HG03095 (cell line): ENCODE data around the gene IL25.

Source experiments
- ATAC-seq: cut with Tn5 transposase; IDR thresholded peaks from one replicate; pipeline ENCODE4 v1.9.1; 2021; ENCODE audit warnings: moderate library complexity; ENCODE audit not compliant: unreplicated experiment

The IL25 gene

DNA sequence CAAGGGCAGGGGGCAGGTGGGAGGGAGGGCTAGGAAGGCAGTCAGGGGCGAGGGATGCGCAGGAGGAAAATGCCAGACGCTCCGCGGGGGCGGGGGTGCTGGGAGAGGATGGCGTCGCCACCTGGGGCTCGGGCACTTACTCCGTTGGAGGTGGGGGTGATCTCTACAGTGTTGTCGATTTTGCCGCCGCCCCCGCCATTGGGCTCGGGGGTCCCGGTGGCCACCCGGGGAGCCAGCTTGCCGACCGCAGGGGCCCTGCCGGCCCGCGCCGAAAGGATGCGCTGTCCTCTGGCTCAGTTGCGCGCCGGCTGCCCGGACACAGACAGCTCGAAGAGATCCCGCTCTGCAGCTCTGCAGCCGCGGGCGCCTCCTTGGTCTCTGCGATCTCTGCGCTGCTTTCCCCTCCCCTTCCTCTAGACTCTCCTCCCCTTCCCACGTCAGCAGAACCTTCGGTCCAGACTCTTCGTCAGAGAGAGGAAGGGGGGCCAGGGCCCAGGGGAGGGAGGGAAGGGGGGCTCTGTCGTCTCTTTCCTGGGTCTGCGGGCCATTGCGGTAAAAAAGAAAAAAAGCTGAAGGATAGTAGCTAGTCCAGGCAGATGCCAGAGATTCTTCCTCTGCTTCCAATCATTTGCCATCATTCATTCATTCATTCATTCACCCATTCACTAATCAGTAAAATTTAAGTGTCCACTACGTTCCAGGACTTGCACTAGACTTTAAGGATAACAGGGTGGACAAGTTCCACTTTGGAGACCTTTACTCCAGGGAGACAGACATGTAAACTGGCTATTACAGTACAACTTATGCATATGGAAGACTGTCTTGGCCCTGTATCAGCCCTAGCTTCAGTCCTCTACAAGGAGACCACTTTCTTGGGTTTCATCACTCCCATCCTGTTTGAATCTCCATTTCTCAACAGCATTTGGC is 19.8 kb upstream of the IL25 start, which contains the start of gene SLC22A17:
TSS of gene SLC22A17 (minus strand) at position 382 of the 927 bp plus-strand sequence.
- no peak for ATAC-seq

DNA sequence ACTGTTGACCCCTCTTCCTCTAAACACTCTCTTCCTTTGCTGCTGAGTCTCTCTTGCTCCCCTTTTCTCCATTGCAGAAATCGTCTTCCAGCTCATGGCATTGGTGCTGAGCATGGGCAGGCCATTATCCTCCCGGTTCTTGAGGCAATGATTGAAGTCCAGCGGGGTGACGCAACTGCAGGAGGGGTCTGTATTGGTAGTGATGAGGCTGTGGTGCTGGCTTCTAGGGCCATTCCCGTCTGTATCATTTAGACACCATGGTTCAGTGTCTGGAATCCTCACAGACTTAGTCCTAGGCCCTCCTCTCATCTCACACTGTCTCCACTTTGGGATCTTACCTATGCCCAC is 19.2 kb upstream of the IL25 start:
- no peak for ATAC-seq

DNA sequence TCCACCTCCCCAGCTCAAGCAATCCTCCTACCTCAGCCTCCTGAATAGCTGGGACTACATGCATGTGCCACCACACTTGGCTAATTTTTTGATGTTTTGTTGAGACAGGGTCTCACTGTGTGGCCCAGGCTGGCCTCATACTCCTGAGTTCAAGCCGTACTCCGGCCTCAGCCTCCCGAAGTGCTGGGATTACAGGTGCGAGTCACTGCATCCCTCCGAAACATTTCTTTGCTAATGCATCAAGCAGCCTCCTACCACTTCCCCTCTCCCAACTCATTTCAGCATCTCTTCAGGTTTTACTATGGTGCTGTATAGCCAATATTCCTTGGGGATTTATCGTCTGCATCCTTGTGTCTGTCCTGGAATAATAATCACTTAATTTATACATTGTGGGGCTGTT is 17.6 kb upstream of the IL25 start:
- ATAC-seq: no peak

DNA sequence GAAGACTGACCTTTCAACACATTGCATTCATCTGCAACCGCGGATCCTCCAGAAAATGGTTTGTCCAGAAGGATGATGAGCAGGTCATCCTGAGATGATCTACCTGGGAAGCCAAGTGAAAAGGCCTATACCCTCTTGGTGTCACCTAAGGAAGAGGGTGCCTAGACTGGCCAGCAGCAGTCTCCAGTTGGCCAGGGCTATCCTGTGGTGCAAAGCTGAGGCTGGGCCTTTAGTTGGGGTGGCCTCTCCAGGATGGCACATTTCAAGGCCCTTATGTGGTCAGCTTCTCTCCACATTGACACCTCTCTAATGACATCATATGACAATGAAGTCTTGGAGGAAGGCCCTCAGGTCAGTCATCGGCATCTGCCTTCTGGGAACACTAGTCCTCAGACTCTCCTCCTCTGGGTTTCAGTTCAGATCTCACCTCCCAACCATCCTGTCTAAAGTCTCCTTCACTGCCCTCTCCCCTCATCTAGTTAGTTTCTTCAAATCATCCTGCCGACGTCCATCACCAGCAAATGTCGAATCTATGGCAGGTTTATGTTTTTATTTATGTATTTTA is 16.7 kb upstream of the IL25 start:
- no peak for ATAC-seq

DNA sequence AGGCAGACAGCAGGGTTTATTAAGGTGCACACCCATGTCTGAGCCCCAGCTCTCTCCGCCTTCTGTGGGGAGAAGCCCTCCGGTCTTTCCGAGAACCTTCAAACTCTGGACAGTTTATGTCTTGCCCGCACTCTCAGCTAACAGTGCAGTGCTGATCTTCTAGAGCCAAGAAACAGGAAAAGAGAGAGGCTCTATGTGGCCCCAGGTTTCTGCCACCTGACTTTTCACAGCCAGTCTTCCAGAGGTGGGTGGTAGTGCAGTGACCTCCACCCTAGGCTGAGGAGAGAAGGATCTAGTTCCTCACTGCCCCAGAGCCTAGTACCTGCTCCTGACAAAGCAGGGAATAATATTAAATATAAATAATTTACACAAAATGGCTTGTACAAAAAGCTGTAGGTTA is 15.9 kb upstream of the IL25 start:
- ATAC-seq: no peak

DNA sequence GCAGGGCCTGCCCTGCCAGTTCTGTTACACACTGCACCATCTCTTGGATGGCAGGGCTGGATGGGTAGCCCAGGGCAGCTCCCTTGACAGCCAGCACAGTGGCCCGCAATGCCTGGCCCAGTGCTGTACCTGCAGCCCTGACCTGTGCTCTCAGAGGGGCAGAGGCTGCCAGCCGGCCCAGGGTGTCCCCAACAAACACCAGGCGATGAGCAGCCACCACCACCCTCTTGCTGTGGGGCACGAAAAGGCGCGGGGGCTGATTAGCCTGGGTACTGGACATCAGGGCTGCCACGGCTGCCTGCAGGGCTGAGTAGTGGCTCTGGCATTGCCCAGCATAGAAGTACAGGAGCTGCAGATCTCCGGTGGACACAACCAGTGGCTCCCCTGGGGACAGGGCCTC is 15.3 kb upstream of the IL25 start:
- ATAC-seq: no peak

DNA sequence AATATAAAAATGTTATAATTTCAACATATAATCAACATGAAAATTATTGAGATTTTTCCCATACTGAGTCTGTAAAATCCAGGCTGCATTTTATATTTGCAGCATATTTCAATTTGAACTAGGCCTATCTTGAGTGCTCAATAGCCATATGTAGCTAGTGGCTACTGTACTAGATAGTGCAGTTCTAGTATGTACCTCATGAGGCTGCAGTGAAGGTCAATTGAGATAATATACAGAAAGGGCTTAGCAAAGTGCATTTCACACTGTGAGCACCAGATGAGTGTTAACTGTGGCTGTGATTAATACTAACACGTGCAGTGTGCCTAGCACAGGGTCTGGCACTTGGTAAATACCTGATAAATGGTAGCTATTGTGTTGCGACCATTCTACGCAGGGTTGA is 14.6 kb upstream of the IL25 start:
- no peak for ATAC-seq

DNA sequence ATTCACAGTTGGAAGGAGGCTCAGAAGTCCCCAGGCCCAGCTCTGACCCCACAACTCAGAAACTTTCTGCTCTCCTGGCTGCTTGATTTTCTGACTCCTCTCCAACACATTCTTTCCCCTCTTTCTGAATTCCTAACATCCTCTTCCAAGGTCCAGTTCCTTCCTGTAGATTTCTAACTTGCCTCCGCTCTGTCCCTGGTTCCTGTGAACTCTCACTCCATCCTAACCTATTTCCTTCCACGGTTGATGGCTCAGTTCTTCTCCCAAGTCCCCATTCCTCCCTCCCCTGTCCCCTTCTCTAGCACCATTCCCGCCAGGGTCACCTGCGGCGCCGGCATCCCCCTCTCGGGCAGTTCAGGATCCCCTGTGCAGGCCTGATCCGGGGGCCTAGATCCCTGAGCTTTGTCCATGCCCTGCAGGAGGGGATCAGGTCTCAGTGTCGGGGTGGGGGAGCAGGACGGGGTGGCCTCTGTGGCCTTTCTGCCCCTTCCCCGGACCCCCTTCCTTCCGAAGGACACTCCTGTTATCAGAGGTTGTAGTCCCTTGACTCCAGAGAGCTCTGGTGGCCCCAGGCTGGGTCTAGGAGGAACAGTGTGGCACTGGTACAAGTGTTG is 13.9 kb upstream of the IL25 start:
- no peak for ATAC-seq

DNA sequence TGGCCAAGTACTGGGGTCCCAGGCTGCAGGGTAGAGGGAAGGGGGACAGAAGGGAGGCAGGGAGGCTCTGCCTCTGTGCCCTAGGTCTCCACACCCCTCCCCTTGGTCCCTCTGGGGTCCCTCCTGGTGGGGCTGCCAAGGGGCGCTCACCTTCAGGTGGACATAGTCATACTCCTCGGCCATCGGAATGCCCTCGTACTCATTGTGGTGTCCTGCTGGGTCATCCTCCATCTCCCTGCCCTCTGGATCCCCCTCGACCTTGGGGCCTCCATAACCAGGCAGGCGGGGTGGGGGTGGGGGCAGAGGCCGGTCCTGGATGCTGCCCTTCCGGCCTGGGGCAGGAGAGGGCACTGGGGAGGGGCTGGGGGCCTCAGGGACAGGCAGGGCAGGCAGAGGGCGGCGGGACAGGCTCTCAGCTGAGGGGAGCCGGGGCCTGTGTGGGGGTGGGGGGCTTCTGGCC is 13.4 kb upstream of the IL25 start:
- no peak for ATAC-seq

DNA sequence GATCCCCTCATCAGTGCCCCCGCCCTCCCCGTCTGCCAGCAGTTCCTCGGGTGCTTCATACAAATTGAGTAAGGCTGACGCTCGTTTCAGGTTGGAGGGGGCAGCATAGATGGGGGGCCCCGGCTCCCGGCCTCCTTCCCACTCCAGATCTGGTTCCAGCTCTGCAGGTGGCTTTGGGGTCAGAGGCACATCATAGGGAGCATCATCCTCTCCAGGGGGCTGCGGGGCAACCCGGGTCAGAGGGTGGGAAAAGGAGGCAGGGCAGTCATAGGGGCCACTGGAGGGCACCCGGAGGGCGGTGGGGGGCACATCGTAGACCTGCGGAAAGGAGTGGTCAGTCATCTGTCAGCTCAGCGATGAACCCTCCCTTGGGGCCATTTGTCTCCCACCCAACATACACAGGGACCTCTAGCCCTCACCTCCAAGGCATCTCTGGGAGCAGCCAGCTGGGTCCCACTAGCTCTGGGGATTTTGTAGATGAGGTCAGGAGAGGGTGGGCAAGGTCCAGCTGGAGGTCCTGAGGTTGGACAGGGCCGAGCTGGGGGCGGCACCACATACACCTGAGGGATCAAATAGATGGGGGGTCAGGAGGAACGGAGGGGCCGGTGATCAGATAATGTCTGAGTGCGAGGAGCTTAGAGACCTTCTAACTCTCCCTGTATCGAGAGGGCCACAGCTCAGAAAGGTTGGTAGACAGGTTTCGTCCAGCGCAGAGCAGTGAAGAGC is 12.7 kb upstream of the IL25 start:
- no peak for ATAC-seq

DNA sequence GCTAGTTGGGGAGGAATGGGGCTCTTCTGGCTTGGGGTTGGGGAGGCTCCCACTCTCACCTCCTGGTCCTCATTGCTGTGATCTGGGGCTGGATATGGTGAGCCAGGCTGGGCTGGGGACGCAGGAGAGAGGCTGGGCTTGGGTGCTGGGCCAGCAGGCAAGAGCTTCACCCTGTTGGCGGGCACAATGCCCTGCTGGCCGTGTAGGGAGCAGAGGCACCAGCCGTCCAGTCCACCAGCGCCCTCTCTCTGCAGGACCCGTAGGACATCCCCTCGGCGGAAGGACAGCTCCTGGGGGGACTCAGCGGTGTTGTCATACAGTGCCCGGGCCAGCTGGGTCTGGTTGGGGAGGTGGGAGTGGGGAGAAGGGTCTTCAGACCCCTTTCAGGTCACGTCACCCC is 12.1 kb upstream of the IL25 start:
- ATAC-seq: no peak

DNA sequence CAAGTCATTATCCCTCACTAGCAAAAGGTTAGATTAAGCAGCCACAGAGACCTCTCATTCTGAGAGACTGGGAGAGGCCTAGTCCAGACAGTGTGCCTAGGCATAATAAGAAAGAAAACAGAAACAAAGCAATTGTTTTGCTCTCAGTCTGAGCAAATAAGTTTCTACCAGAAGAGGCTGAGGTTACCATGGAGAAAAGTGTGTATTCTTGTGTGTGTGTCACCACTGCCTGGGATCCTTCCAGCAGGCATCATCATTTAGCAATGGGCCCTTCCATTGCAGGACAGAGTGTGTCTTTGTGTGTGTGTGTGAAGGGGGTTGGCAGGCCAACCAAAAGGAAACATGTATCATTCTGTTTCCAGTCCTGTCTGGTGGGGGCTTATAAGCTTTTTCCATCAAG is 11.3 kb upstream of the IL25 start:
- no peak for ATAC-seq

DNA sequence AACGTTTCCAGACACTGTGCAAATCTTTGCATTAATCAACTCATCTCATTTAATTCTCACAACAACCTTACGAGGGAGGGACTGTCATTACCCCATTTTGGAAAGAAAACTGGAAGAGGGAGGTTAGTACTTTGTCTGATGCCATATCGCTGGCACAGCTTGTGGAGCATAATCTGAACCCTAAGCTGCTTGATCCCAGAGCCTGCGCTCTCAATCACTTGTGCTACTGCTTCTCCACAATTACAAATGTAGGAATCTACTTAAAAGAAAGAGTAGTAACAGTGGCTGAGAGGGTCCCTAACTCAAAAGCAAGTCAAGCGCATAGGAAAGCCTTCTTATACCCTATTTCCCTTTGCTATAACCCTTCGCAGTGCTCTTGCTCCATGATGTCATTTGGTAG is 10.8 kb upstream of the IL25 start:
- ATAC-seq: no peak

DNA sequence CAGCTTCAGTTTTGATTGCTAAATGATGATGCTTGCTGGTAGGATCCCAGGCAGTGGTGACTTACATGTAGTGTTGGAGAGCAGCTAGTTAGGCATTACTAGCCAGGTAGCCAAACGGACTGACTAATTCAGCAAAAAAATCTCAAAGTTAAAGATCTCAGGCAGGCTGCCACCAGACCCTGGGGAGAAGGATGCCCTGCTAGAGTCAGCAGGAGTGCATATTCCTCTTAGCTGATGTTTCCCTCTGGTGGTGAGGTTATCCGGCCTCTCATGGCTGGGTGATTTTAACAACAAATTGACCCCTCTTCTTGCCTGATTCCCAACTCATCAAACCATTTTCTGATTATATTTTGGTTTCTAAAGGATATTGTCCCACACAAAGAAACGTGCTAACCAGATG is 10.4 kb upstream of the IL25 start:
- ATAC-seq: no peak

DNA sequence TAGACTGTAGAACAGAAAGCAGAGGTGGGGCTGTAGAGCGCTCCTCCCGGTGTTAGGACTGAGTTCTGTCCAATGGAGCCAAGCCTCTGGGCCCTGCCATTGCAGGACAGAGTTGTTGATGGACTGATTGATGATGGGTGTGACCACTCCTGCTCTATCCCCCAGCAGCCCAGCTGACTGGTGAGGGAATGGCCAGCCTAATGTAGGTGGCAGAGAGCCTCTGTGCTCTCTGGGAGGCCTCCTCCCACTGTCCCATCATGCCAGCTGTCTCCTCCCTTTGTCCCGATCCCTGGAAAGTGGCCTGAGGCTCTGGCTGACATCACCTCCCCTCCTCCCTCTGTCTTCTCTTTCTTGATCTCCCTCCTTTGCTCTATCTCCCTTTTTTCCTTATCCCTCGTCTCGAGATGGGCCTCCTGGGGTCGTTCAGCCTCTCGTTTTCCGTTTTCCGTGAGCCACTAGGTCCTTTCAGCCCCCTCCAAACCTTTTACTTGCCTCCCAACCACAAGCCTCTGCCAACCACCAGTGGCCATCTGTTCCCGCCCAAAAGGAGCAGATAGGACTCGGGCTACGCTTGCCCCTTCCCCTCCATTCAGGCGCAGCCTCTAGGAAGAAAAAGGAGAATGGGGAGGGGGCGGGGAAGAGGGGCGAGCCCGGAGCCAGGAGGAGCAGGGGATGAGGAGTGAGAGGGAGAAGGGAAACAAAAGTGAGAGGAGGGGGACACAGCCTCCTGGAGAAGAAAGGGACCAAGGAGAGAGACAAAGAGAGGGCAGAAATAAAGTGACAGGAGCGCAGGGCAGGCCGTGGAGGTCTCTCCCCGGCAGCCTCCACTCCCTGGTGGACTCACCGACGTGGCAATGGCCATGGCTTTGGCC is 8.2 kb upstream of the IL25 start:
- ATAC-seq: no peak

DNA sequence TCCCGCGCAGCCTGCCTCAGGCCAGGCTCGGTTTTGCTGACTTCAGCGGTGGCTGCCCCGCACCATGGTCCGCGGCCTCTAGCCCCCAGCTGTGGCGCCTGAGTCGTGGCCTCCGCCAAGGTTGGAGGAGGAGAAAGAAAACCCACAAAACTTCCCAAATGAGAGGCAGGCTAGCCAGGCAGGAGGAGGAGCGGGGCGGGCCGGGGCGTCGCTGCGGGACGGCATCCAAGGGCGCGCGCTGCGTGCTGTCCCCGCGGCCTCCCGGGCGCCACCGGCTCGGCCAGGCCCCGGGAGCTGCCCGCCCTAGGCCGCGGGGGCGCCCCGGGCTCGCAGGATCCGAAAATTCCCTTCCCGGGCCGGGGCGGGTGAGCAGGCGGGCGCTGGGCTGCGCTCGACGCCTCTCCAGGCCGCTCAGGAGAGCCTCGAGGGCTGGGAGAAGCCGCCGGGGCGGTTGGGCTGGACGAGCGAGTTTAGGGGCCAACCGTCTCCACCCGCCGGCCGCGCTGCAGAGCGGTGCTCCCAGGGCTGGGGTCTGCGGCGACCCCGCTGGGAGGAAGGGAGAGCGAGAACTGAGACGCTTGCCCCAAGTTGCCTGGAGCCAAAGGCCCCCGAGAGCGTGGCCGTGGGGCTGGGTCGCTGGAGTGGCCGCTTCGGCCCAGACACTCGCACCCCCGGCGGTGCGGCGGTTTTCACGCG is 7.4 kb upstream of the IL25 start, which contains the start of gene EFS:
TSS of gene EFS (minus strand) at position 137 of the 696 bp plus-strand sequence. CDS start 147 bp downstream, outside the sequence.
- ATAC-seq: no peak

DNA sequence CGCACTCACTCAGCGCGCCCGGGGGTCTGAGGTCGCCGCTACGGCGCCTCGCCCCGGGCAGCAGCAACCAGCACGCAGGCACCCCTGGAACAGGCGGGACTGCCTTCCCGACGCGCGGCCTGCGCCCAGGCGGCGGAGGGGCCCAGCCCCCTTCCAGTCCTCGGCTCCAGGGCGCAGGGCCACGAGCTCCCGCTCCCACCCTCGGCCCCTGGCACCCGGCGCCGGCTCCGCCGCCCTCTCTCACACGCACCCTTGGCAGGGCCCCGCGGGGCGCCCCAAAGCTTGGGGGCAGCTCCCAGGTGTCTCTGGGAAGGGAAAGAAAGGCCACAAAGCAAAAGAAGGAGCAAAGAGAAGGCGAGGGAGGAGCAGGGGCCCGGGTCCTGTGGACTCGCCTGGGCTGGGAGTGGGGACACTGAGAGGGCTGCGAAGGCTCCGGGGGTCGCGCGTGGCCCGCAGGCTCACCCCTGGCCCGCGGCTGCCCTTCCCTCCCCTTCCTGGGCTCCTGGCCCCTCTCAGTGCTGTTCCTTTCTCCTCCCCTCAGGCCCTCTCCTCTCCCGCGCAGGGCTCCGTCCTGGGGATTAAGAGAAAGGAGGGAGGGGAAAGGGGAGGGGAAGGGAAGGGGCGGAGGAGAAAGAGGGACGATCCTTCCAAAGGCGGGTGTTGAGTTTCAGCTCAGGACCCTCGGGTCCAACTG is 6.7 kb upstream of the IL25 start:
- ATAC-seq: no peak

DNA sequence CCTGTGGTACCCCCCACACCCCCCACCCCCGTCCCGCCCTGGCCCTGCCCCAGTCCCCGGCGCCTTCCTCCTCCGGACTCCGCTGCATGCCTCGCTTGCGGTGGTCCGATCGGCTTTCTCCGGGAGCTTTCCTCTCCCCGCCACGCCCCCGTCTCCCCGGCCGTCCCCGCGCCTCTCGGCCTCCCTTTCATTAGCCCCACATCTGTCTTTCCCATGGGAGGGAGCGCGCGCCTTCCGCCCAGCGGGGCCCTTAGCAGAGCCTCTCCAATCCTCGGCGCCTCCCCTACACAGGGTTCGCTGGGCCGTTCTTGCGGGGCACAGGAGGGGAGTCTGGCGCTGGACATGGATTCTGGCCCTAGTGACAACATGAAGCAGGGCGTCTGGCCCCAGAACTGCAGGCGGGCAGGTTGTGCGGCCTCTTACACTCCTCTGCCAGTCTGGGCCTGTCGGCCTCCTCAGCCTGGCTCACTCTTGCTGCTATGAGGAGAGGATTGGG is 6.1 kb upstream of the IL25 start:
- no peak for ATAC-seq

DNA sequence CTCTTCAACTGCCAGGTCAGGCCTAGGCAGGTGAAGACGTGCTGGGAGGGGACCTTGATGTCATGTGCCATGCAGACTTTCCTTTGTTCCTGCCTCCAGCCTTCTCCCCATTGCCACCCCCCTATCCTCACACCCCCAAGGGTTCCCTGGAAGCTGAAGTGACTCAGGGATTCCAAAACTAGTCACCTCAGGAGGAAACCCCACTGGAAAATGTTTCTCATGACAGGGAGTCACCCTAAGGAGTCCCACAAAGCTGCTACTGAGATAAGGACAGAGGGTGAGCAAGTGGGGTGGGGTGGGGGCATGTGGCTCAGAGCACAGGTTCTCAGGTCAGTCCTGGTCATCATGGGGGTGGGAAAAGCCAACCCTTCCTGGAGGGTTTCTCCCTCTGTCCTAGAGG is 2.4 kb upstream of the IL25 start:
- ATAC-seq: no peak
